A172 (cell line): ENCODE data around the gene POLE3. TPM values are rescaled to one million over a fixed set of nuclear protein-coding genes. Genes with fewer than 3 reads are reported as not detected.
"Not testable (repeated sequence)": the region's sequence is repeated elsewhere in the genome, so short reads cannot be mapped to it uniquely, and the experiment has no call there.

Experiments
- DNase-seq: peaks from one replicate; pipeline ENCODE4 v3.0.0-alpha.2; 2015; ENCODE audit warnings: low spot score
- total RNA-seq: library from RNA; depleted of rRNA; stranded (reverse); fragments of >200 nt; shearing (Covaris generic); gene quantifications from 2 replicates; pipeline ENCODE4 v1.2.3, GENCODE V29; 2014

POLE3 gene
- total RNA-seq, 1 experiment from 2014 or later, result 87.5 TPM

DNA sequence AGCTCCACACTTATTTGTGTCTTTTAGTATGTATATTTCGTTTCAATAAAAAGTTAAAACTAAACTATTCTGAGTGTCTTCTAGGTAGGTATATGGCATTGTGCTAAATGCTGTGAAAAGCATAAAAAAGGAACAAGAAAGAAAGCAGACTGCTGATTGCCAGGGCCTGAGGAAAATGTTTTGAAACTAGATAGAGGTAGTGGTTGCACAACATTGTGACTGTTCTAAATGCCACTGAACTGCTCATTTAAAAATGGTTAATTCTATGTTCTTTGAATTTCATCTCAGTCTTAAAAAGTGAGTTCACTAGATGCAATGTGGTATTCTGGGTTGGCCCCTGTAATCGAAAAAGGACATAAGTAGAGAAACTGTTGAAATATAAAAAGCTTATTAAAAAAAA, 6.8 kb downstream of the POLE3 start:
- DNase-seq, result no peak

GRCh38 chr9:113401027-113401792, 9.3 kb downstream of the POLE3 start, which contains the start of gene ALAD:
Gene ALAD (minus strand): TSS chr9:113401284. CDS start chr9:113393559, 7,725 bp downstream.
- peak; percentile 93 for DNase-seq

DNA sequence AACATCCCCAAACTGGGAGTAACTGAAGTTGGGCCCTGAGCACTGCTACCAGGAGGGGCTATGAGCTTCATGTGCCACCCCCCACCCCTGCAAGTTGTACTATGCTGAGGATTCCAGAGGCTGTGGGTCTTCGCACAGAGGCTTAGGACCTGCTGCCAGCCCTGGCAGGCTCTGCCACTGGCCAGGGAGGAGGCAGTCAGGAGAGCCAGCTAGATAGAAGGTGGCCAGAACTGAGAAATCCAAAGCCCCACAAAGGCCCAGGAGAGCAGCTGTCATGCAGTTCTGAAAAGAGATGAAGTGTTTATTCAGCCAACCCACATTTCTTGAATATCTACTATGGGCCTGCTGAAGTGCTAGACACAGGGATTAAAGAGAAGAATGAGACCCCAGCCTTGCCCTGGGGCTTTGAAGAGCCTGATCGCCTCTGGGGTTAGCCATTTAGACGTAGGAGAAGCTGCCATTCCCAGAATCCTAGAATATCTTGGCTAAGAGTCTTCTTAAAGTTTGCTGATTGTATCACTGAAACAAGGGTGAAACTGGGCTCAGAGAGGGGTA, 10.8 kb downstream of the POLE3 start:
- DNase-seq, result no peak

DNA sequence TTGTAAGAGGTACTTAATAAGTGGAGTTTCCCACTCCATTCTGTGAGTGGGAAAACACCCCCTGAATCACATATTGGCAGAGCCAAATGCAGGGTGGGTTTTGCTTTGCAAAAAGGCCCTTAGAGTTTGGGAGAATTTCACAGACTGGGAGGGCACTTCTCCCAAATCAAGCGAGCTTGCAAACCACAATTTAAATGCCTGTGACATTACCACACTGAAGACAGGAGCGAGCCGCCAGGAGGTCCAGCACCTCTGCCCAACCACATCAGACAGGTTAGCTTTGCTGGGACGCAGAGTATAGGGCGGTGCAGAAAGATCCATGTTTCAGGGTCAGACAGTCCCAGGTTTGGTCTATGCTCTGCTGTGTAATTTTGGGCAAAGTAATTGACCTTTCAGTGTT, 11.7 kb downstream of the POLE3 start:
- no peak for DNase-seq

DNA sequence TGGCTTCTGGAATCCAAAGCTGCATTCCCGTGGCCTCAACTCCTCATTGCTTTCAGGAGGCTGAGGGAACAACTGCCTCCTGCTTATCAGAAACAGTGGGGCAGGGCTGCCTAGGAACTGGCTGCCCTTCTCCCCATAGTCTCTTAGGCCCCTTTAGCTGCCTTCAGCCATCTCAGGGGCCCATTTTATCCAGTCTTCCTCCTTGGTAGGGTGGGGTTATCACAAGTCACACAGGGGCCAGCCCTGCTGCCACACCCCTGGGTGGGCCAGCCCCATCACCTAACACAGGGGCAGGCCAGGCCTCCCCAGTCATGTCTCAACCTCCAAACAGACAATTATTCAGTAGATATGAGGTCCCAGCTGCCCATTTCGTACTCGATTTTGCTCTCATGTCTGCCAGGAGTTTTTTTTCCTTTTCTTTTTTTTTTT, 13.3 kb downstream of the POLE3 start:
- no peak for DNase-seq

DNA sequence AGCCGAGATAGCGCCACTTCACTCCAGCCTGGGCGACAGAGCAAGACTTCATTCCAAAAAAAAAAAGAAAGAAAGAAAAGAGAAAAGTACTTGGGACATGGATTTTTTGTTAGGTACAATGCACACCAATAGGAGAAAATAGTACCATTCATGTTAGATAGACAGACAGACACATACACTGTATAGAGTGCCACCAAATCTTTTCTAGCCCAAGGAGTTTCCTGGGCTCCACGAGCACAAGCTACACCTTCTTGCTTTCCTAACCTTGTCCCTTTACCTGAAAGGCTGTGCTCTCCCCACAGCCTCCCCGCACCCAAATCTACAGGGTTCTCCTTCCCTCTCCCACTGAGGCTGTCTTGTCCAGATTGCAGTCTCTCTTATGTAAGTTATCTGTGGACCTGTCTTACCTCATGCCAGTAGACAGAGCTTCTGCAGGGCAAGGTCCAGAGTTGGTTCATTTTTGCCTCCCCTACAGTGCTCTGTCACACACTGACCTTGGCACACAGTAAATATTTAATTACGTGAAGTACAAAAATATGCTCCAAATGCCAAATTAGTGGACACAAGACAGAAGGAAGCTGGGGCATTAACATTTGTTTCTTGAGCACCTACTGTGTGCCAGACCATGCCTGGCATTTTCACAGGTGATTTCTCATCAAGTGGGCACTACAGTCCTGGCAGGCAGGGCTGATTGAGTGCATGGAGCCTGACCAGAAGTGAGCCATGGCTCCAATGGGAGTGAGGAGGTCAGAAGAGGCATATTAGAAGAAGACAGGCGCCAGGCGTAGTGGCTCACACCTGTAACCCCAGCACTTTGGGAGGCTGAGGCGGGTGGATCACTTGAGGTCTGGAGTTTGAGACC, 15.2 kb downstream of the POLE3 start:
- DNase-seq, result no peak

DNA sequence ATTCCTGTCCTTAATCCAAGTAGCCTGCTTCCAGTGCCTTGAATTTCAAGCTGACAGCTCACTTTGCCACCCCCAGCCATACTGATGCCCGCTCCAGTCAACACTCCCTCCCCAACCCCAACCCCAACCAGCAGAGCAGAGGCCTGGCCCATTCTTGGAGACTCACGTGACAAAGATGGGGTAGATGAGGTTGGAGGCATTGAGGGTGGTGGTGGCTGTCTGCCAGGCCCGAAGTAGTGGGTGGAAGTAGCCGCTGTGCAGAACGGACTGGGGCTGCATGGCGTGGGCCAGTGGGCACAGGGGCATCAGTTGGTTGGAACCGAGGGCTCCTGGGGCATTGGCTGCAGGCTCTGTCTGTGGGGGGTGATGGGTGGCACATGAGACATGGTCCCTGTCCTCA, 17.2 kb downstream of the POLE3 start:
- no peak for DNase-seq

DNA sequence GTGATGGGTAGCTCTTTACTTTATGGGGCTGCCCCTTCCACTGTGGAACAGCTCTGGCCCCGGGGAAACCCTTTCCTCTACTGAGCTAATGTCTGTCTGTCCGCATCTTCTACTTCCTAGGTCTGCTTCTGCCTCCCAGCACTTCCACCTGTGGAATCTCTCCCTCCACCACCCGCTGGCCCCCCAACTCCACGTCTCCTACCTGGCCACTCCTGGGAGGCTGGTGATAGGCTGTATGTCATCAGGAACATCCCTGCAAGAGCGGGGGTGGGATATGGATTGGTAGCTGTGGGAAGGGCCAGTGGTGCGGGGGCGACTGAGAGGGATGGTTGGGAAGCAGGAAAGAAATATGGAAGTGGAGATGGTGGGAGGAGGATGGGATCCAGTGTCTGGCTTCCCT, 18.6 kb downstream of the POLE3 start:
- DNase-seq, result no peak

GRCh38 chr9:113390192-113390960, 20.1 kb downstream of the POLE3 start:
- no peak for DNase-seq

GRCh38 chr9:113389451-113389850, 21.0 kb downstream of the POLE3 start:
- DNase-seq, result no peak

- DNase-seq, result no peak
Observed at GRCh38 chr9:113388833-113389232, 21.6 kb downstream of the POLE3 start.

DNA sequence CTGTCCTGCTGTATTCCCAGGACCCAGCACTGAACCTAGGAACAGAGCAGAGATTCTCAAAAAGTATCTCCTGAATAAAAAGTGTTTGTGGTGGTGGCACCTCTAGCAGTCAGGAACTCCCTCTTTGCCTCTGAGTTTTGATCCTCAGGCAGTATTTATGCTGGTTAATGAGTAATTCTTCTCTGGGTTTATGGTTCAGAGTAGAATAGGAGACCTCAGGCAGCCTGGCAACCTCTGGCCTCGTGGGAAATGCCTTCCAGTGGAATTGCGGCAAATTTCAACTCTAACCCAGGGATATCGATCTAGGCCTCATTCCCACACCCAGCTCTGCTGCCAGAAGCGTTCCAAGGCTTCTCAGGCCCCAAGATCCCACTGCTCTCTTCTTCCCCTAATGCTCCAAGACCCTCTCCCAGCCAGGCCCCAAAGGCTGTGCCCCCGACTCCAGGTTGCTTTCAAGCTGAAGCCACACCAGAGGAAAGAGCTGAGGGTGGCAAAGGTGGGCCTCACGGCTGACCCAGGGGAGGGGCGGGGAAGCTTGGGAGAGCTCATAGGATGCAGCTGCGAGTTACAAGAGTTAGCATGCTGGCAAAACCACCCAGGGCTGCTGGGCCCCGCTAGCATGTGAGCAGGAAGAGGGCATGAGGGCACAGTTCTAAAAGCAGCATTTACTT, 22.8 kb downstream of the POLE3 start:
- DNase-seq, result no peak

DNA sequence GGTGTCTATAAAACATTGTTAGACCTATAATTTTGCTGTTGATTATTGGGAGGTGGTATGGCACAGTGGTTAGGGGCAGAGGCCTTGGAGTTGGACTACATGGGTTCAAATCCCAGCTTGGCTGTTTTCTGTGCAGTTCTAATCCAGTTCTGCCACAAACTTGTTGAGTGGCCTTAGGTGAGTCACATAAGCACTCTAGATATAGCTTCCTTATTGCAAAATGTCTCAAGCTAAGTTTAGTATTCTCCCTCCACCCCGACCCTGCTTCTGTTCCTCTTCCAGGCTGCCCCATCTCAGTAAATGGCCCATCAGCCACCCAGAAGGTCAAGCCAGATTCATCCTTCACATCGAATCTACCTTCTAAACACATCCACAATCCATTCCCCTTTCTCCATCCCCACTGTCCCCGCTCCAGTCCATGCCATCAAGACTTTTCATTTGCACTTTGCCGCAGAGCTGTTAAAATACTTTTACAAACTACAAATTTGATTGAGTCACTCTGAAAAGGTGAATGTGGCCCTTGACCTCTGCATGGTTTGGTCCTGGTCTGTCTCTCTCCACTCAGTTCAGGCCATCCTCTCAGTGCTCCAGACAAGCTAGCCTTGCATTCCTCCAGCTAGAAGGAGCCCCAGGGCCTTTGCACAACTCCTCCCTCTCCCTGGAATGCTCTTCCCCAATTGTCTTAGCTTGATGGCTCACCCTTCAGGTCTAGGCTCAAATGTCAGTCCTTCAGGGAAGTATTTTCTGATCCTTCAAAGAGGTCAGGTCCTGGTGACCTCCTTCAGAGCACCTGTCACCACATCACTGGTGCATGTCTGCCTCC, 23.7 kb downstream of the POLE3 start:
- no peak for DNase-seq

GRCh38 chr9:113381909-113382411, 28.5 kb downstream of the POLE3 start:
- DNase-seq, result no peak

GRCh38 chr9:113381441-113381840, 29.0 kb downstream of the POLE3 start:
- not testable (repeated sequence) for DNase-seq

DNA sequence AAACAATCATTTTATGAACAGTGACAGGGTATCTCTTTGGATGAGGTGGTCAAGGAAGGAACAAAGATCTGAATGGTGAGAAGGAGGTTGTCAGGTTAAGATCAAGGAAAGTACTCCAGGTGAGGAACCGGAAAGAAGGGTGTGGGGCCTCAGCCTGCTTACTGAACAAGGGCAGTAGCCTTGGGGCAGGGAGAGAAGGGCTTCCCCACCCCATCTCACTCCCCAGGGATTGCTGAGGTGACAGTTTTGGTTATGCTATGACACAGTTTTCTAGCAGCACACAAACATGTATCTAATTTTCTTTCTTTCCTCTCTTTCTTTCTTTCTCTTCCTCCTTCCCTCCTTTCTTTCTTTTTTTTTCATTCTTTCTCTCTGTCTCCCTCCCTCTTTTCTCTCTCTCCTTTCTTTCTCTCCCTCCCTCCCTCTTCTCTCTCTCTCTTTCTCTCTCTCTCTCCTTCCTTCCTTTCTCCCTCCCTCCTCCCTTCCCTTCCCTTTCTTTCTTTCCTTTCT, 29.6 kb downstream of the POLE3 start:
- DNase-seq, result no peak

DNA sequence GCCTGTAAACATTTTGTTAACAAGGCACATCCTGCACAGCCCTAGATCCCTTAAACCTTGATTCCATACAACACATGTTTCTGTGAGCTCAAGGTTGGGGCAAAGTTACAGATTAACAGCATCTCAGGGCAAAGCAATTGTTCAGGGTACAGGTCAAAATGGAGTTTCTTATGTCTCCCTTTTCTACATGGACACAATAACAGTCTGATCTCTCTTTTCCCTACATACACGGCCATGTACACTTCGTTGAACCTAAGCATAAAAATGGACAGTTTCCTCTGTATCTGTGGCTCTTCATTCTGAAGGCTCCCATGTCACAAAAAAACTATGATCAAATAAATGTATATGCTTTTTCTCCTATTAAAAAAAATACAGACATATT, 30.7 kb downstream of the POLE3 start:
- not testable (repeated sequence) for DNase-seq

DNA sequence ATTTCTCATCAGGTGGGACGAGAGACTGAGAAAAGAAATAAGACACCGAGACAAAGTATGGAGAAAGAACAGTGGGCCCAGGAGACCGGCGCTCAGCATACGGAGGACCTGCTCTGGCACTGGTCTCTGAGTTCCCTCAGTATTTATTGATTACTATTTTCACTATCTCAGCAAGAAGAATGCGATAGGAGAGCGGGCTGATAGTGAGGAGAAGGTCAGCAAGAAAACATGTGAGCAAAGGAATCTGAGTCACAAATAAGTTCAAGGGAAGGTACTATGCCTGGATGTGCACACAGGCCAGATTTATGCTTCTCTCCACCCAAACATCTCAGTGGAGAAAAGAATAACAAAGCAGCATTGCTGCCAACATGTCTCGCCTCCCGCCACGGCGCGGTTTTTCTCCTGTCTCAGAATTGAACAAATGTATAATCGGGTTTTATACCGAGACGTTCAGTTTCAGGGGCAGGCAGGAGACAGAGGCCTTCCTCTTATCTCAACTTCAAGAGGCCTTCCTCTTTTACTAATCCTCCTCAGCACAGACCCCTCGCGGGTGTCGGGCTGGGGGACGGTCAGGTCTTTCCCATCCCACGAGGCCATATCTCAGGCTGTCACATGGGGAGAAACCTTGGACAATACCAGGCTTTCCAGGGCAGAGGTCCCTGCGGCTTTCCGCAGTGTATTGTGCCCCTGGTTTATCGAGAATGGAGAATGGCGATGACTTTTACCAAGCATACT, 31.2 kb downstream of the POLE3 start:
- DNase-seq, result not testable (repeated sequence)
